ENCODE results near the gene SMTNL2.

Gene SMTNL2

DNA sequence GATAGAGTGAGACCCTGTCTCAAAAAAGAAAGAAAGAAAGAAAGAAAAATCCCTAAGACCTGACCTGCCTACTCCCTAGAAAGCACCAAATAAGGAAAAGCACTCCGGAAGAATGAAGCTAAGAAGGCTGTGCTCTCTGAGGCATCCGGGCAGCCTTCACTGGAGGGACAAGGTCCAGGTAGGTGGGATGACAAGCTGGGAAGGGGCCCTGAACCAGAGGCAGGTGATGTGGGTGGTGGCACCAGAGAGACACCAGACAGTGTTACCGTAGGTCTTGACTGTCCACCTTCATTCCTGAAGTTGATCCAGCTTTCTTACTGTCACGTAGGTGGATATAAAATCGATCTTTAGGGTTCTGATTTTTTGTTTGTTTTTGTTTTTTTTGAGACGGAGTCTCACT lies 26.3 kb downstream of the SMTNL2 start:
- Histone ChIP-seq H3K4me2 (ENCODE audit: low read length) (no peak overlapping the region), H3K79me2 (ENCODE audit: control insufficient read depth, low read length) (no peaks in the 10 kb centered on the region), H3K36me3 (ENCODE audit: control insufficient read depth, low read length) (no peaks in the 10 kb centered on the region), H3K9me2 (replicated peaks; ENCODE audit: control insufficient read depth, low read length) (no peaks in the 10 kb centered on the region), H3F3A (ENCODE audit: control insufficient read depth, insufficient read depth) (no peaks in the 10 kb centered on the region), H3K4me1 (ENCODE audit: control insufficient read depth, low read length) (no peaks in the 10 kb centered on the region), H3K27ac (ENCODE audit: low read depth, low read length) (no peak overlapping the region), H3K9me3 (ENCODE audit: control insufficient read depth, insufficient read depth, low read length) (no peaks in the 10 kb centered on the region), H3K27me3 (ENCODE audit: control insufficient read depth, low read length) (peaks cover 25% of the 10 kb centered on the region), H3K4me3 (ENCODE audit: low read length) (no peak overlapping the region), H4K20me1 (ENCODE audit: control insufficient read depth, insufficient read depth, low read depth, low read length) (no peaks in the 10 kb centered on the region)
- no peak for TF ChIP-seq EZH2phosphoT487 (IDR thresholded peaks at IDR 0.05; ENCODE audit: borderline replicate concordance, low read length)
- no peak for TF ChIP-seq CTCF (IDR thresholded peaks at IDR 0.05; ENCODE audit: low read depth, low read length, poor library complexity, severe bottlenecking)

GRCh38 chr17:4616476-4616875 lies 32.1 kb downstream of the SMTNL2 start:
- Histone ChIP-seq H3K36me3 (ENCODE audit: control insufficient read depth, low read length) (no peaks in the 10 kb centered on the region), H3K79me2 (ENCODE audit: control insufficient read depth, low read length) (no peaks in the 10 kb centered on the region), H3K27ac (ENCODE audit: low read depth, low read length) (no peak overlapping the region), H3K4me3 (ENCODE audit: low read length) (no peak overlapping the region), H3K9me2 (replicated peaks; ENCODE audit: control insufficient read depth, low read length) (no peaks in the 10 kb centered on the region), H4K20me1 (ENCODE audit: control insufficient read depth, insufficient read depth, low read depth, low read length) (no peaks in the 10 kb centered on the region), H3K4me2 (ENCODE audit: low read length) (no peak overlapping the region), H3K4me1 (ENCODE audit: control insufficient read depth, low read length) (no peaks in the 10 kb centered on the region), H3K9me3 (ENCODE audit: control insufficient read depth, insufficient read depth, low read length) (peaks cover 3% of the 10 kb centered on the region; the same call in 1 of the 2 replicates), H3F3A (ENCODE audit: control insufficient read depth, insufficient read depth) (no peaks in the 10 kb centered on the region), H3K27me3 (ENCODE audit: control insufficient read depth, low read length) (peaks cover 2% of the 10 kb centered on the region; the same call in 1 of the 2 replicates)
- no peak for TF ChIP-seq EZH2phosphoT487 (IDR thresholded peaks at IDR 0.05; ENCODE audit: borderline replicate concordance, low read length)
- no peak for TF ChIP-seq CTCF (IDR thresholded peaks at IDR 0.05; ENCODE audit: low read depth, low read length, poor library complexity, severe bottlenecking)

DNA sequence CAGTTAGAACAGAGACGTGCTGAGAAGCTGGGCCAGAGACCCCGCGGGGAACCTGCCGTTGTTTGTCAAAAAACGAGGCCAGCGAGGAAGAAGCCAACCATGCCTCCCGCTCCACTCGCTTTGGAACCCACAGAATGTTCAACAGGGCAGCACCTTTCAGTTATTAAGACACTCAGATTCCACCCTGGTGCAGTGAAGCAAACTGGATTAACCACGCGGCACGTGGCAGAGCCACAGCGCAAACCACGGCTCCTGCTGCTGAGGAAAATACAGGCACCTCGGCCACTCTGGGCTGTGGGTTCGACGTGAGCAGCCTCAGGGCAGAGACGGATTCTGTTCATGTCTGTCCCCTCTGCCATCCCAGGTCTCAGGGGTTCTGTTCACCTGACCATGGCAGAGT lies 32.8 kb downstream of the SMTNL2 start:
- peaks cover 9% of the 10 kb centered on the region; the same call in 1 of the 2 replicates for H3K9me3 ChIP-seq (ENCODE audit: control insufficient read depth, insufficient read depth, low read length)
- TF ChIP-seq EZH2phosphoT487 (IDR thresholded peaks at IDR 0.05; ENCODE audit: borderline replicate concordance, low read length) (no peak), CTCF (IDR thresholded peaks at IDR 0.05; ENCODE audit: low read depth, low read length, poor library complexity, severe bottlenecking) (no peak)
- no peaks in the 10 kb centered on the region for H3K9me2 ChIP-seq (replicated peaks; ENCODE audit: control insufficient read depth, low read length)
- H3K36me3 ChIP-seq (ENCODE audit: control insufficient read depth, low read length): no peaks in the 10 kb centered on the region
- peaks cover 5% of the 10 kb centered on the region; the same call in 1 of the 2 replicates for H3K27me3 ChIP-seq (ENCODE audit: control insufficient read depth, low read length)
- H3K4me3 ChIP-seq (ENCODE audit: low read length): no peak overlapping the region
- no peaks in the 10 kb centered on the region for H3F3A ChIP-seq (ENCODE audit: control insufficient read depth, insufficient read depth)
- H3K79me2 ChIP-seq (ENCODE audit: control insufficient read depth, low read length): no peaks in the 10 kb centered on the region
- no peak overlapping the region for H3K4me2 ChIP-seq (ENCODE audit: low read length)
- no peaks in the 10 kb centered on the region for H4K20me1 ChIP-seq (ENCODE audit: control insufficient read depth, insufficient read depth, low read depth, low read length)
- no peak overlapping the region for H3K27ac ChIP-seq (ENCODE audit: low read depth, low read length)
- H3K4me1 ChIP-seq (ENCODE audit: control insufficient read depth, low read length): no peaks in the 10 kb centered on the region

Data from DOHH2 (cell line).